ENCODE results near the gene GLI3. TPM values are rescaled to one million over a fixed set of nuclear protein-coding genes. Genes with fewer than 3 reads are reported as not detected.

GLI3 gene
- total and polyA plus RNA-seq, 2 of the 8 experiments (the other 6 are each of a cell fraction or from before 2014, with no cell fraction given): 8.0 to 31.1 TPM

GRCh38 chr7:41979834-41980307 is 257.1 kb downstream of the GLI3 start (continued):
- TF ChIP-seq RNF2 (IDR thresholded peaks at IDR 0.05; ENCODE audit: borderline replicate concordance, low read depth, low read length, missing control alignments, poor library complexity, severe bottlenecking) (no peak), KDM5A (IDR thresholded peaks at IDR 0.05; ENCODE audit: low read length) (no peak), ATF3 (IDR thresholded peaks at IDR 0.05; ENCODE audit: insufficient read depth, low read depth, low read length) (no peak), EP300 (IDR thresholded peaks at IDR 0.05; ENCODE audit: borderline replicate concordance in 1 of 2, low read depth in 2 of 2, low read length in 2 of 2) (no peak)
